Measurements from ENCODE around the gene EPHA1. TPM values are rescaled to one million over a fixed set of nuclear protein-coding genes. Genes with fewer than 3 reads are reported as not detected.
A peak's percentile ranks its signal among the peaks of the same experiment; 100 is the strongest.

Gene EPHA1
- total RNA-seq, result under 1 TPM in 1 of 2 donors, not detected in 1; 0.24 TPM
- long read RNA-seq, donor 1, result 0 reads
- long read RNA-seq, donor 2, result 0 reads

DNA sequence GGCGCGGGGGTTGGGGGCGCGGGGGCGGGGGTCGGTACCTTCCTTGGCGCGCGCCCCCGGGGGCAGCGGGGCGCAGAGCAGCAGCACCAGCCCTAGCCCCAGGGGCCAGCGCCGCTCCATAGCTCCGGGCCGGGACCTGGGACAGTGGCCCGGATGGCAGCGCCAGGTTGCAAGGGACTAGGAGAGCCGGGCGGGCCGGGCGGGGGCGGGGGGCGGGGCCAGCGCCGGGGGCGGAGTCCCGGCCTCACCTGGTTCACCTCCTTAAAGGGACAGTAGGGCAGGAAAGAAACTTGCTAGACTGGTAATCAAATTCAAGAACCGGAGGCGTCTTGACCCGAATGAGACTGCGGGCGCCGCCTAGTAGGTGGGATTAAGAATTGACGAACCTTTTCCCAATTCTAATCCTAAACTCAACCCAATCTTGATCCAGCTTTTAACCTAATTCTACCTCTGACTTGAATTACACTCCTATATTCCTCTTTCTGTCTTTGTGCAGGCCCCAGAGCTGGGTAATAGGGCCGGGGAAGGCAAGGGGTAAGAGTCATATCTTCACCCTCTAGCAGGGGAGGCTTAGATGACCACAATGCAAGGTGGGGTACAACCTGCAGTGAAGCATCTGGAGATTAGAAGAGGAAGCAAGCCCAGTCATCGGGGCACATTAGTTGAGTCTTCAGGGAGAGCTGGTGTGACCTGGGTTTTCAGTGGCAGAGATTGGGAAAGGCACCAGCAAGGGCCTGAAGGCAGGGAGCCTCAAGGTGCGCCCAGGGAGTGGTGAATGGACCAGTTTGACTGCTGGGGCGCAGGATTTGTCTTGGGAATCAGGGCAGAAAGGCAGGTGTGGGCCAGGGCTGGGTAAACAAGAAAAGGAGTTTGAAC, at the start of gene EPHA1:
Gene EPHA1 (minus strand): TSS at position 171 of the 876 bp plus-strand sequence. CDS start 51 bp downstream, at position 120.
- intact Hi-C loops (cut with DNase I), result no loop called here
- peak; percentile 76 for DNase-seq (ENCODE audit: low spot score)

DNA sequence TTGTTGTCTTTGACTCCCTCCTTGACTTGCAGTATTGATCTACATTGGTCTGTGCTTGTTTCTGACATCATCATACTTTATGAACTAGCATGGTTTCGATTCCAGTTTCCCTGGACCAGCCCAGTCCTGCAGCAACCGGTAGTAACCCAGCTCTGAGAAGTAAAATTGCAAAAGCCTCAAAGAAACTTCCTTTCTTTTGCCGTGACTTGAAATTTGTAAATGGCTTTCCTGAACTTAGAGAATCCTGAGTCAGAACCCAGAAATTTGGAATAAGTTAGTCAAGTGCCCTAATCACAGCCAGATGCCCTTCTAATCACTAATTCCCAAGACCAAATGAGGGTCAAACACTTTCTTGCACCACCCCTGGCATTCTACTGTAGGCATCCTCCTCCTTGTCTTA, 49.6 kb upstream of the EPHA1 start:
- intact Hi-C loops (cut with DNase I), result no loop called here
- no peak for DNase-seq (ENCODE audit: low spot score)

DNA sequence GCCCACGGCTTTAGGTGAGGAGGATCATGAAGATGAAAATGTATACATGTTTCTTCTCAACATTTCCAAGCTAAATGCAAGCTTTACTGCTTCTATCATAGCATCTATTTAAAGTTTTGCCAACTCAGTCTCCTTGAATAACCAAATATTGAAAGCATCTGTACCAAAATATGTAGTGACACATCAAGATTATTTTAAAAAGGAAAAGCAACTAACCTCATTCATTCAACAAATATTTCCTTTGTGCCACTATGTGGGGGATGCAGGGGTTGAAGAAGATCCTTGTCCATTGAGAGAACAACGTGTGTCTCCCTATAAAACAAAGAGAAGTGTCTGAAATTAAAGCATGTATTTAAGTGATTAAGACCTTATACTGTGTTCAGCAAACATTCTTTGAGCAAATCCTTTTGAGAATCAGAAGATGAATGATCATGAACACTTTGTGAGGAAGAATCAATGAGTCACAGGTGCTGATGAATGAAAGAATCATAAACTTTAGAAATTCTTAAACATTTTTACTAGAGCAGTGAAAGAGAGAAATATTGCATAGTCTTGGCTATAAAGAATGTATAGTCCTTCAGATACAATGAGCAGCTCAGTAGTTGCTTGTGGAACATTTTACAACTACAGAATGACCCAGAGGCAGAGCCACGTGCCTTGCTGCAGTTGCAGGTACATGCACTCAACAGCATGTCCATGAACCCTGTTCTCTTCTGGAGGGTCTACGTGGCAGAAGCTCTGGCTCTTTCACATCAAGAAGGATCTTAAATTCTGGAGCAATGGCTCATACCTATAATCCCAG, 48.5 kb upstream of the EPHA1 start:
- intact Hi-C loops (cut with DNase I), result no loop called here
- DNase-seq (ENCODE audit: low spot score), result no peak

DNA sequence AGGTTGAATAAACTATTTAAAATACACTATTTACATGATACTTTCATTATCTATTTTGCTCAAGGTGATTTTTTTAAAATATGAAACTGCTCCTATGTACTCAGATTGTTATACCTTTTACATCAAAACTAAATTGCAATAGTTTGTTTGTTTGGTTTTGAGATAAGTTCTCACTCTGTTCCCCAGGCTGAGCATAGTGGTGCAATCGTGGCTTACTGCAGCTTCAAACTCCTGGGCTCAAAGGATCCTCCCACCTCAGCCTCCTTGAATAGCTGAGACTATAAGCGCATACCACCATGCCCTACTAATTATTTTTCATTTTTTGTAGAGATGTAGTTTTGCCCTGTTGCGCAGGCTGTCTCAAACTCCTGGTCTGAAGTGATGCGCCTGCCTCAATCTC, 47.3 kb upstream of the EPHA1 start:
- intact Hi-C loops (cut with DNase I), result no loop called here
- DNase-seq (ENCODE audit: low spot score), result no peak

DNA sequence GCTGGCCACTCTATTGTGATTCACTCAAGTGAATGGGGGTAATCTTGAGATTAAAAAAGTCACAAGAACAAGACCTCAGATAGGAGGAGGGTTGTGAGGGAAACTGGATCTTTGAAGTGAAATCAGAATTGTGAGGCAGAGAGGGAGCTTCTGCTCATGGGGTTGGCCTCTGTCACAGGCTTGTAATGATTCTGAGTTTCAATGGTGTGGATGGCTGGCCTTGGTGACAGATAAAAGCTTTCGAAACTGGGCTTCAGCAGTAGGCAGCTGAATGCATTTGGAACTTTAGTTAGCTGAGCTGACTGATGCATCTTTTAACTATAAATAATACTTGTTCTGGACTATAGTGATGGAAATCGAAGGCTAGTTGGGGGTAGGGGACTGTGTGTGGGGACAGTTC, 46.8 kb upstream of the EPHA1 start:
- intact Hi-C loops (cut with DNase I), result no loop called here
- DNase-seq (ENCODE audit: low spot score), result no peak

DNA sequence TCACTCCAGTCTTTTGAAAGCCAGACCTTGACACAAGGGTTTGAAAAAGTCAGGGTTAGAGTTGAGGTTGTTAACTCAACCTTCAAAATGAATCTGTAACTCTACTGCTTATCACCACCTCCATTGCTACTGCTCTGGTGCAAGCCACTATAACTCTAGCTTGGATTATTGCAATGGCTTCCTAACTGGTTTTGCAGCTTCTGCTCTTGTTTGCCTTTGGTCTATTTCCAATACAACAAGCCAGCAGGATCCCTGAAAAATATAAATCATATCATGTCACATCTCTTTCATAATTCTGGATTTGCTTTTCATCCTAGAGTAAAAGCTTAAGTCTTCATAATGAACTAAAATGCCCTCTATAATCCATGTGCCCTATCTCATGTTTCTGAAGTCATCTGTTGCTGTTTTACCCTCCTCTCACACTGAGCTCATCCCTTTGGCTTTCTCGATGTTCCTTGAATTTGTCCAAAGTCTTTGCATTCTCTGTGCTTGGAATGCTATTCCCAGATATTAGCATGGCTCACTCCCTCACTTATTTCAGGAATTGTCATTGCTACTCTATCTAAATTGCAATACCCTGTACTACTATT, 45.5 kb upstream of the EPHA1 start:
- intact Hi-C loops (cut with DNase I), result no loop called here
- no peak for DNase-seq (ENCODE audit: low spot score)

DNA sequence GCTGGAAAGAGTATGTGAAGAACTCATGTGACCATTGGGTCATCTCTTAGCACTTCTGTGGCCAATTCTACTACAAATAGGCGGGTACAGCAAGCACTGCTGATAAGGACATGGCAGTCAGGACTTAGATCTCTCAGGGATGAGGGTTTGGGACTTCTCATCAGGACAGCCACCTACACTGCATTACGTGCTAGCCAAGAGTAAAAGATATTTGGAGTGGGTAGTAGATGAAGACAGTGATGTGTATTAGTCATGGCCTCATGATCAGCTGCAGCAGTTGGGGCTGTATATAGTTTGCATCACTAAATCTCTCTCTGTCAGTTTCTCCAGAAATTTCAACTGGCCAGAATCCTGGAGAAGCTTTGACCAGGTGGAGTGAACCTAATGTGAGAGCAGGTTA, 43.8 kb upstream of the EPHA1 start:
- intact Hi-C loops (cut with DNase I), result no loop called here
- no peak for DNase-seq (ENCODE audit: low spot score)

DNA sequence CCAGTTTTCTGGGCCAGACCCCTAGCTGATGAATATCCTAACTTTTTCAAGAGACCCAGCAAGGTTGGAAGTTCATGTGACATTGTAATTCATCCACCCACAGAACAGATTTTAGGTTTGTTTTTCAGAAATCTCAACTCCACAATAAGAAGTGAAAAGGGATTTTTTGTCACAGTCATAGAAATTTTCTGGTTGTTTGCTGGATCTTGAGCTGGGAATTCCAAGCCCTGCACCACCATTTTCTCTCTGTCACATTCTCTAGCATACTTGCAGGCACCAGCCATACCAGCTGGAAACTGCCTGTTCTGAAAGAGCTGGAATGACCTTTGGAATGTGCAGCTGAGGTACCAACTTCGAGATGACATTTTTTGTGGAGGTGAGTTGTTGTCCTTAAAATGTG, 43.1 kb upstream of the EPHA1 start:
- intact Hi-C loops (cut with DNase I), result no loop called here
- DNase-seq (ENCODE audit: low spot score), result no peak

DNA sequence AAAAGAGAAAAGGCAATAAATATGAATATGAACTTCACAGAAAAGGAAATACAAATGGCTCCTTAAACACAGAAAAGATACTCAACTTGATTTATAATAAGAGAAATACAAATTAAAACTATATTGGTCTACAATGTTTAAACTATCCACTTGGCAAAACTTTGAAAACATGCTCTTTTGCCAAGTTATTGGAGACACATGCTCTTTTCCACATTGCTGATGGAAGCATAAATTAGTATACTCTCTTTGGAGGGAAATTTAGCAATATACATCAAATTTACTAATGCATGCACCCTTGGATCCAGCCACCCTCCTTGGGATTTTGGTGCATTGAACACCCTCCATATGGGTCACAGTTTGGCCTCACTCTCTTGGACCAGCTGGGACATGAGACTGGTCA, 42.5 kb upstream of the EPHA1 start:
- intact Hi-C loops (cut with DNase I), result no loop called here
- DNase-seq (ENCODE audit: low spot score), result no peak

DNA sequence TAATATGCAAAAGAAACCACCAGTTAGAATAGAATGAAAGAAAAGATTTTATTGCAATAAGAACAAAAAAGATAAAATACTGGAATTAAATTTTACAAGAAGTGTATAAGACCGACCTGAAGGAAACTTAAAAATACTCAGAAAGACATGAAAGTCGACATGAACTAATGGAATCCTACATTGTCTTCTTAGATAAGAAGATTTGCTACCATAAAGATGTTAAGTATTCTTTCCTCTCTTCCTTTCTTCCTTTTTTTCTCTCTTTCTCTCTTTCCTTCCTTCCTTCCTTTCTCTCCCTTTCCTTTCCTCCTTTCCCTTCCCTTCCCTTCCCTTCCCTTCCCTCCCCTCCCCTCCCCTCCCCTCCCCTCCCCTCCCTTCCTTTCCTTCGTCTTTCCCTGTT, 41.1 kb upstream of the EPHA1 start:
- DNase-seq (ENCODE audit: low spot score), result no peak
- intact Hi-C loops (cut with DNase I), result no loop called here

DNA sequence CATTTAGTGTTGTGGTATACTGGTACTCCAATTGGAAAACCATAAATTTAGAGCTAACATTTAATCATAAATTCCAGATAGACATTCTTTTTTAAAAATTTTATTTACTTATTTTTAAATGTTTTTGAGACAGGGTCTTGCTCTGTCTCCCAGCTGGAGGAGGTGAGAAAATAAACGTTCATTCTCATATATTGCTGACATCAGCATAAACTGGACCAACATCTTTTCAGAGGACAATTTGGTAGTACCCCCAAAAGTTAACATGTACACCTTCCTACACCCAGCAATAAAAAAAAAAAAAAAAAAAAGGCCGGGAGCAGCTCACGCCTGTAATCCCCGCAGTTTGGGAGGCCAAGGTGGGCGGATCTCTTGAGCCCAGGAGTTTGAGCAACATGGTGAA, 39.8 kb upstream of the EPHA1 start:
- intact Hi-C loops (cut with DNase I), result no loop called here
- DNase-seq (ENCODE audit: low spot score), result no peak

DNA sequence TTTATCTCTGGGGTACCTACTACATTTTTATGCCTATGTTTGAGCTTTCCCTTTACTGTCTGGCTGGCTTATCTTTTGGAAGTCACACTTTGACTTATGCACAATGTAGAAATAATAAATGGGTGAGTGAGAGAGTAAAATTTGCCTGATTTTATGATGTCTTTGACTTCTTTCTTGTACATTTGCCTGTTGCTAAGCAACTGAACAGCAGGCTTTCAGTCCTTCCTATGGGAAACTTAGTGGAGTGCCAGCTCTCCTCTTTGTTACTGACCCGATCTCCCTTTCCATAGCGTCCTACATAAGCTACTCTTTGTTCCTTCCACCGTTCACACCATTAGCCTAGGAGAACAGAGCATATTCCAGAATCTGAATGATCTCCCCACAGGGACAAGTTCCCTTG, 38.8 kb upstream of the EPHA1 start:
- DNase-seq (ENCODE audit: low spot score), result no peak
- intact Hi-C loops (cut with DNase I), result no loop called here

DNA sequence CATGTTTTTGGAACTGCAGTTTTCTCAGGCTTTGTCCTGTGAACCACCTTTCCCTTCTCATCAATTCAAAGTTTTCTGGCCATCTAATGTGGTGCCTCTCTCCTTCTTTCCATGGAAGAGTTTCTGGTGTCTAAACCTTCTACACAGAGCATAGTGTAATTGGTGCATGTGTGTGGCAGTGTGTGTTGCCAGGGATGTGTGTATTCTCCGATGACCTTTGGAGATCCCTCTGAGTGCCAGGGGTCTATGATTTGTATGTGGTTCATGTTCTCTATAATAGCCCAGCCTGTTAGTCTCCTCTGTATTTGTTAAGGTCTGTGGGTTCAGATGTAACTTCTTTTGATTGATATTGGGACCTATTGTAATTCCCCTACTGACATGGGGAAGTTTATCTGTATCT, 36.1 kb upstream of the EPHA1 start:
- no peak for DNase-seq (ENCODE audit: low spot score)
- intact Hi-C loops (cut with DNase I), result no loop called here

DNA sequence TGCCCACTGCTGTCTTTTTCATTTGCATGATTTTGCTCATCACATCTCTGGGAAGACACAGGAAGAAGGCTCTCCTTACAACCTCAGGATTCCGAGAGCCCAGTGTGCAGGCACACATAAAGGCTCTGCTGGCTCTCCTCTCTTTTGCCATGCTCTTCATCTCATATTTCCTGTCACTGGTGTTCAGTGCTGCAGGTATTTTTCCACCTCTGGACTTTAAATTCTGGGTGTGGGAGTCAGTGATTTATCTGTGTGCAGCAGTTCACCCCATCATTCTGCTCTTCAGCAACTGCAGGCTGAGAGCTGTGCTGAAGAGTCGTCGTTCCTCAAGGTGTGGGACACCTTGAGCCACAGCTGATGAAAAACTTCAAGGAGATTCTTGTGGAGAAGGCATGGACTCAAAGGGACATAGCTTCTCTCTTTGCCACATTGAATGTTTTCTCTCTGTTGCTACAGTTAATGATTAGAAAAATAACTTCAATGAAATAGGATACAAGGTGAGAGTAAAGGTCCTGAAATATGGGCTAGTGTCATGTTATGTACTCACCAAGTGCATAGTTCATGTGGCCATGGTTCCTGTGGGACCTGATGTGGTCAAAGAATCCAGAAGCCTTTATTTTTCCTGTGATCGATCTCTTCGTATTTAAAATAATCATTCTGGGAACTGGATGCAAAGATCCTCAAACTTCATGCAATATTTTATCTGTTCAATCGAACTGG, 35.6 kb upstream of the EPHA1 start:
- no peak for DNase-seq (ENCODE audit: low spot score)

DNA sequence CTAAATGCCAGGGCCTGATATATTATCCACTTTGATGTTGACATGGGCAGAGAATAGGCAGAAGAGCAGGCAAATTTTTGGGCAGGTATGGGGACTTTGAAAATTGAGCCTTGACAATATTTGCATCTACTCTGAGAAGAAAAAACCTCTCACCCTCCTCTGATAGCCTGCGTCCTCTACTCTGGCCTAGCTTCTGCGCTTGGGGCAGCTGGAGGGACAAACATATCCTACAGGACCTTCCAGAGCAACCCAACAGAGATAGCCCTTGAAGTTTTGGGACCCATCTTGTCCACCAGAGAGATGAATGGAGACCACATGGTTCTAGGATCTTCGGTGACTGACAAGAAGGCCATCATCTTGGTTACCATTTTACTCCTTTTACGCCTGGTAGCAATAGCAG, 34.5 kb upstream of the EPHA1 start, which contains the start of gene TAS2R60:
Gene TAS2R60 (plus strand): TSS at position 301 of the 400 bp plus-strand sequence. CDS start 0 bp downstream, at position 301.
- intact Hi-C loops (cut with DNase I), result no loop called here
- no peak for DNase-seq (ENCODE audit: low spot score)

More for the DNA sequence above, 35.6 kb upstream of the EPHA1 start:
- intact Hi-C loops (cut with DNase I), result no loop called here

DNA sequence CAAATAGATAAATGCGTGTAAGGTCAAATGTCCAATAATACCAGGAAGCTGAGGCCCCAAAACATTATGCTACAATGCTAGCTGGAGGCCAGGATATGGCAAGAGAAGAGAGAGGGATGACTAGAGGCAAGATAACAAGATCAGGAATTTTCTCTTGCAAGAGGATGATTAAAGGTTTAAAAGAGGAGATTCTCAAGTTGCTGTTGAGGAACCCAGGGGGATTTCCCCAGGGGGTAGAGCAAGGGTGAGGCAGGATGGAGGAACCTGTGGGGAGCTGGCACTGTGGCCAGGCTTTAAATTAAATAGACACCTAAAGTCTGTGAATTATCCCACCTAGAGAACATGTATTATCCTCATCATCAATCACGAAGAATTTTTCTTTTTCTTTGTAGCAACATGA, 31.2 kb upstream of the EPHA1 start:
- DNase-seq (ENCODE audit: low spot score), result no peak
- intact Hi-C loops (cut with DNase I), result no loop called here

DNA sequence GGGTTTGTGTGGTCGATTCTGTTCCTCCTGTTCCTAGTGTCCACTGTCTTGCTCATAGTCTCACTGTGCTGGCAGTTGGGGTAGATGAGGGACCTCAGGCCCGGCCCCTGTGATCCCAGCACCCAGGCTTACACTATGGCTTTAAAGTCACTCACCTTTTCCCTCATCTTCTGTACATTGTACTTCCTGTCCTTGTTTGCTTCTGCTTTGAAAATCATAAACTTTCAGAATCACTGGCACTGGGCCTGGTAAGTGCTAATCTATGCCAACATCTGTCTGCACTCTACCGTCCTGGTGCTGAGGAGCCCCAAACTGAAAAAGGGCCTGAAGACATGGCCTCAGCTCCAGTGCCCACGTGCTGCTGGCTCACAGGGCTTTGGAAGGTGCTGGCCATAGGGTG, 28.9 kb upstream of the EPHA1 start:
- DNase-seq (ENCODE audit: low spot score), result no peak
- intact Hi-C loops (cut with DNase I), result no loop called here

DNA sequence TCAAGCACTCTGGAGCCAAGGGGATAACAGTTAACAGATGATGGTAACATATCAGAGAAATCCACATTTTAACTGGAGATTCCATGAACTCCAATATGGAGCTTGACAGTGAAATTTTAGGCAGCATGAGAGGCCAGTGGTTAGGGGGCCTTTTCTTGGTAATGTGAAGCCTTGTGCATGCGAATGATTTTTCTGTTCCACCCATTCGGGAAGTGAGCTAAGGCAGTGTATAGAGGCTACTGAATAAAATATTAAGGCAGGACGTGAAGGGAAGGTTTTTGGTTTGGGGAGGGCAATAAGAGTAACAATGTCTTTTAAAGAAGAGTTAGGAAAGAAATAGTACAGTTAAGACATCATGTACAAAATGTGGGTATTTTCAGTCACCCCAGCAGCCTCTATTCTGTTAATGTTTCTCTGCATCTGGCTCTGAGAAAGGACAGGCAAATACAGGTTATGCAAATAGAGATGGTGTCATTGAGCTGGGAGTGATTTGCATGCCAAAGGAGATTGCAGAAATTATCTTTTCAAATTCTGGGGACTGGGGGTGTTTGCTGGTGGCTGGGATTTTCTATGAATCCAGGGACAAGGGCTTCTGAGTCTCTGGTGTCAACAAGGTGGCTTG, 27.8 kb upstream of the EPHA1 start:
- intact Hi-C loops (cut with DNase I), result no loop called here
- no peak for DNase-seq (ENCODE audit: low spot score)

DNA sequence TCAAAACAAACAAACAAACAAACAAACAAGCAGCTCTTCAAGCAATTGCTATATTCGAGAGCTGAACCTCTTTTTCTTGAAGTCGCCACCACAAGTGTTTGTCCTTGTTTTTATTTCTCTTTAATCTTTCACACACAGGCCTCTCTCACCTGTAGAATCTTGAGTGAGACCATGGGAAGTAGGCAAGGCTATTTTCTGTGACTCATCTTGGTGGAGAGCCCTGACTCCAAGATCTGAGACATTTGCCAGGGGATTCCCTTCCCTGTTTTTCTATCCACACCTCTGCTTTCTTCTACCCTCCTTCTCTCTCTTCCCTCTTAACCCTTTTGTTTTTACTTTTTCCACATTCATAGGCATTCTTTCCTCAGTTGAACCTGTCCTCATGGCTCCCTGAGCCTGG, 26.6 kb upstream of the EPHA1 start:
- no peak for DNase-seq (ENCODE audit: low spot score)
- intact Hi-C loops (cut with DNase I), result no loop called here

All from posterior vena cava (tissue), 2 donors.